B cell (primary cell): ENCODE data around the gene PLCL1. TPM values are rescaled to one million over a fixed set of nuclear protein-coding genes. Genes with fewer than 3 reads are reported as not detected.

Experiments used
- ATAC-seq: fragments of 200-7000 bp; cut with Tn5 transposase; one replicate; pipeline ENCODE4 v1.10.0; 2021; ENCODE audit warnings: low read depth, mild to moderate bottlenecking, moderate number of reproducible peaks, moderate library complexity
- CTCF ChIA-PET: fragments of 350-600 bp; sonication (Branson Sonifier 250); formaldehyde crosslinking; loops from one replicate; lab custom pipeline; 2021; ENCODE audit warnings: antibody characterized with exemption, inconsistent platforms; lab: Charles Lee
- POLR2A ChIA-PET: fragments of 350-600 bp; sonication (Branson Sonifier 250); formaldehyde crosslinking; loops from one replicate; lab custom pipeline; 2021; ENCODE audit warnings: antibody characterized with exemption; lab: Charles Lee
- DNase-seq: peaks from one replicate; pipeline ENCODE4 v3.0.0; 2013
- H2AFZ ChIP-seq: 2 replicates; pipeline ENCODE4 v1.6.1; 2012; ENCODE audit warnings: mild to moderate bottlenecking, low read depth, low read length; ENCODE audit not compliant: insufficient read depth, poor library complexity, severe bottlenecking
- H3K27ac ChIP-seq, 2 donors: 1 replicate in 1 of 2; 2 replicates in 1 of 2; pipeline ENCODE4 v1.5.1; 2012 to 2013; ENCODE audit warnings: low read length in 2 of 2, mild to moderate bottlenecking in 2 of 2, moderate library complexity in 1 of 2
- H3K27me3 ChIP-seq, 4 experiments: fragments of 200-600 bp in 1 of 4; sonication (generic) in 1 of 4; replicated peaks in 1 of 4; 1 replicate in 2 of 4; 2 replicates in 2 of 4; pipeline versions ENCODE4 v1.6.1 to v1.7.0; 2013 to 2016; ENCODE audit warnings: low read length in 3 of 4, mild to moderate bottlenecking in 2 of 4, mixed read lengths in 1 of 4, moderate library complexity in 1 of 4; ENCODE audit not compliant: insufficient read depth in 4 of 4, control insufficient read depth in 3 of 4; ENCODE audit errors: control extremely low read depth in 1 of 4
- H3K36me3 ChIP-seq, 2 experiments: replicated peaks in 1 of 2; 1 replicate in 1 of 2; 2 replicates in 1 of 2; pipeline versions ENCODE4 v1.6.1 to v1.7.1; 2013; ENCODE audit warnings: low read length in 1 of 2; ENCODE audit not compliant: insufficient read depth in 2 of 2, control insufficient read depth in 1 of 2; ENCODE audit errors: control extremely low read depth in 1 of 2, extremely low read depth in 1 of 2
- H3K4me1 ChIP-seq, 2 donors: fragments of 200-600 bp in 1 of 2; sonication (generic) in 1 of 2; 1 replicate in 1 of 2; 2 replicates in 1 of 2; pipeline versions ENCODE4 v1.5.1 to v1.6.1; 2013 to 2017; ENCODE audit warnings: low read length in 2 of 2; ENCODE audit not compliant: control insufficient read depth in 2 of 2, insufficient read depth in 2 of 2
- H3K4me2 ChIP-seq: replicated peaks from 2 replicates; pipeline ENCODE3; 2012; ENCODE audit warnings: mild to moderate bottlenecking, low read depth, low read length; ENCODE audit not compliant: poor library complexity, severe bottlenecking
- H3K4me3 ChIP-seq, 5 experiments: fragments of 200-600 bp in 1 of 5; sonication (generic) in 1 of 5; 1 replicate in 3 of 5; 2 replicates in 2 of 5; pipeline versions ENCODE4 v1.5.1 to v1.7.0; 2011 to 2016; ENCODE audit warnings: low read length in 4 of 5, mild to moderate bottlenecking in 4 of 5, low read depth in 2 of 5, control low read depth in 1 of 5, moderate library complexity in 1 of 5; ENCODE audit not compliant: insufficient read depth in 1 of 5; ENCODE audit errors: control extremely low read depth in 1 of 5, extremely low read depth in 1 of 5
- H3K79me2 ChIP-seq: fragments of 200-600 bp; sonication (generic); one replicate; pipeline ENCODE4 v1.6.0; 2016; ENCODE audit warnings: low read length; ENCODE audit not compliant: control insufficient read depth, insufficient read depth
- H3K9ac ChIP-seq: fragments of 200-600 bp; sonication (generic); 2 replicates; pipeline ENCODE4 v1.6.1; 2017; ENCODE audit warnings: mild to moderate bottlenecking, low read length, moderate library complexity
- H3K9me3 ChIP-seq, 3 donors: one replicate each; pipeline versions ENCODE4 v1.6.1 to v1.7.1; 2013; ENCODE audit warnings: low read length in 2 of 3; ENCODE audit not compliant: control insufficient read depth in 2 of 3, insufficient read depth in 1 of 3; ENCODE audit errors: control extremely low read depth in 1 of 3
- H4K20me1 ChIP-seq: 2 replicates; pipeline ENCODE4 v1.6.0; 2012; ENCODE audit warnings: mild to moderate bottlenecking, low read length; ENCODE audit not compliant: insufficient read depth, control insufficient read depth, poor library complexity, severe bottlenecking
- H3K27ac Mint-ChIP-seq: one replicate; pipeline ENCODE4 v1.8.0; 2021; ENCODE audit warnings: mixed read lengths
- H3K27me3 Mint-ChIP-seq: one replicate; pipeline ENCODE4 v1.8.0; 2021; ENCODE audit warnings: mixed read lengths
- H3K4me1 Mint-ChIP-seq: one replicate; pipeline ENCODE4 v1.8.0; 2021; ENCODE audit warnings: mixed read lengths
- H3K4me3 Mint-ChIP-seq: one replicate; pipeline ENCODE4 v1.8.0; 2021; ENCODE audit warnings: mixed read lengths
- H3K9me3 Mint-ChIP-seq: one replicate; pipeline ENCODE4 v1.8.0; 2022; ENCODE audit warnings: mixed read lengths; ENCODE audit not compliant: insufficient read depth
- CTCF ChIP-seq: fragments of 200-600 bp; IDR thresholded peaks from one replicate; pipeline ENCODE4 v1.8.0; 2022; ENCODE audit warnings: antibody characterized with exemption, mild to moderate bottlenecking
- EZH2 ChIP-seq: IDR thresholded peaks from 2 replicates; pipeline ENCODE4 v1.6.1; 2012; ENCODE audit warnings: borderline replicate concordance, low read depth, mild to moderate bottlenecking, moderate library complexity, low read length; ENCODE audit not compliant: insufficient read depth, poor library complexity, severe bottlenecking
- WGBS: methylation state at CpG from one replicate; pipeline ENCODE4 v1.1.5; 2013; ENCODE audit warnings: missing lambda C conversion rate; ENCODE audit not compliant: insufficient coverage; 5-methylcytosine and 5-hydroxymethylcytosine counted together
- intact Hi-C: fragments of 100-400 bp; cut with micrococcal nuclease; formaldehyde crosslinking; loops from one replicate; pipeline ENCODE4 v1.10.0; 2022
- polyA plus RNA-seq: library from polyadenylated mRNA; depleted of rRNA; stranded (reverse); fragments of >200 nt; gene quantifications from 2 replicates; pipeline ENCODE4 v1.2.3, GENCODE V29; 2012
- total RNA-seq, 2 donors: library from RNA; stranded (reverse); fragments of 120-200 nt in 1 of 2; gene quantifications; 1 replicate in 1 of 2; 2 replicates in 1 of 2; pipeline versions ENCODE4 v1.2.3 to v1.2.4, GENCODE V29; 2013 to 2022

PLCL1 gene
- total and polyA plus RNA-seq, 2 donors (not counting 1 experiment from before 2014, with no cell fraction given): 0.07 to 0.25 TPM

GRCh38 chr2:198167346-198167745 lies 363.0 kb downstream of the PLCL1 start:
- TF ChIP-seq EZH2 (no peak), CTCF (no peak)
- CTCF ChIA-PET: no interaction called here
- Histone ChIP-seq H3K4me2 (no peak overlapping the region), H3K4me3 (no peak overlapping the region), H4K20me1 (no peaks in the 10 kb centered on the region), H3K79me2 (no peaks in the 10 kb centered on the region), H3K9me3 (no peaks in the 10 kb centered on the region), H3K9ac (no peak overlapping the region), H2AFZ (no peak overlapping the region), H3K4me1 (no peaks in the 10 kb centered on the region), H3K27me3 (no peaks in the 10 kb centered on the region), H3K27ac (no peak overlapping the region), H3K36me3 (no peaks in the 10 kb centered on the region)
- Mint-ChIP-seq H3K27me3 (no peaks in the 10 kb centered on the region), H3K9me3 (no peaks in the 10 kb centered on the region), H3K4me3 (no peak overlapping the region), H3K4me1 (no peaks in the 10 kb centered on the region), H3K27ac (no peak overlapping the region)
- no peak for ATAC-seq
- intact Hi-C loops: no loop called here
- POLR2A ChIA-PET: no interaction called here
- WGBS: 100% methylated on average over 1 of the region's 2 CpGs
- DNase-seq: no peak

GRCh38 chr2:198168651-198169050 lies 364.3 kb downstream of the PLCL1 start:
- no peaks in the 10 kb centered on the region for H4K20me1 ChIP-seq
- ATAC-seq: no peak
- intact Hi-C loops: no loop called here
- no peak for DNase-seq
- TF ChIP-seq EZH2: no peak
- no peak for TF ChIP-seq CTCF
- H3K4me3 ChIP-seq: no peak overlapping the region
- no peak overlapping the region for H3K9ac ChIP-seq
- no peaks in the 10 kb centered on the region for H3K9me3 Mint-ChIP-seq
- CTCF ChIA-PET: no interaction called here
- H3K4me2 ChIP-seq: no peak overlapping the region
- no peaks in the 10 kb centered on the region for H3K79me2 ChIP-seq
- POLR2A ChIA-PET: no interaction called here
- H3K4me1 Mint-ChIP-seq: no peaks in the 10 kb centered on the region
- no peak overlapping the region for H3K27ac Mint-ChIP-seq
- no CpG with 5 or more reads among the region's 1 CpG for WGBS
- H3K27me3 Mint-ChIP-seq: no peaks in the 10 kb centered on the region
- H3K9me3 ChIP-seq: no peaks in the 10 kb centered on the region
- no peaks in the 10 kb centered on the region for H3K4me1 ChIP-seq
- H3K36me3 ChIP-seq: no peaks in the 10 kb centered on the region
- H3K4me3 Mint-ChIP-seq: no peak overlapping the region
- H3K27me3 ChIP-seq: no peaks in the 10 kb centered on the region
- no peak overlapping the region for H2AFZ ChIP-seq
- H3K27ac ChIP-seq: no peak overlapping the region
